ENCODE data around the gene AP1AR.
"Not testable (repeated sequence)": the region's sequence is repeated elsewhere in the genome, so short reads cannot be mapped to it uniquely, and the experiment has no call there.

Gene AP1AR, protein sequence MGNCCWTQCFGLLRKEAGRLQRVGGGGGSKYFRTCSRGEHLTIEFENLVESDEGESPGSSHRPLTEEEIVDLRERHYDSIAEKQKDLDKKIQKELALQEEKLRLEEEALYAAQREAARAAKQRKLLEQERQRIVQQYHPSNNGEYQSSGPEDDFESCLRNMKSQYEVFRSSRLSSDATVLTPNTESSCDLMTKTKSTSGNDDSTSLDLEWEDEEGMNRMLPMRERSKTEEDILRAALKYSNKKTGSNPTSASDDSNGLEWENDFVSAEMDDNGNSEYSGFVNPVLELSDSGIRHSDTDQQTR

DNA sequence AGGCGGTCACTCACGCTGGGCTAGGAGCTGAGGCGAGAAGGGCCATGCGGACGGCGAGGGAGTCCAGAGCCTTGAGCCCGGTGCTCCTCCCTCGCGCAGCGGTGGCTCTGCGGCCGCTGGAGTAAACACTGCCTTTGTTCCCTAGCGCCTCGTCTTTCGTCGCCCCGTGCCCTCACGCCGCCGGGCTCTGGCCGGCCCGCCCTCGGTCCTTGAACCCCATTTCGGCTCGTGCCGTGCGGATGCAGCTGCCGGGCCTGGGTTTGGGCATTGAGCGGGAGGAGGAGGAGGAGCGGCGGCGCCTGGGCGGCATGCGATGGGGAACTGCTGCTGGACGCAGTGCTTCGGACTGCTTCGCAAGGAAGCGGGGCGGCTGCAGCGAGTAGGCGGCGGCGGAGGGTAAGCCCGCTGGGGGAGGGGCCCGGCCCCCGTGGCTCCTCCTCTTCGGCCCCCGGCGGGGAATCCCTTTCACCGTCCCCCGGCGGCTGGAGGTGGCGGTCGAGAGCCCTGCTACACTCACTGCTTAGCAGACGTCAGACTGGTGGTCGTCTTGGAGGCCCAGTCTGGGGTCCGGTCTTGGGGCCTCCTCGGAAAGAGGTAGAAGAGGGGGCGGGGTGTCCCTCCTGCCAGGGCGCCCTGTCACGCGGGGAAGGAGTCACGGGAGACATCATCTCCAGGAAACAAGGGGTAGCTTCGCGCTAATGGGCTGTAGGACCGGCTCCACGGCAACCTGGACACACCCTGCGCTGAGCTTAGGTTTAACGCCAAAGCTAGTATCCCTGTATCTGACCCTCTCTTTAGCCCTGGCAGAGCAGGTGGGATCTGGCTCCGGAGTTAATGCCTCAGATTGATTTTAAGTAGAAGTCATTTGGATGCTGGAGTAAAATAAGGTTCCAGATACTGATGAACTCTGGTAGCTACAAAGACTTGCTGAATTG lies at the start of gene AP1AR:
AP1AR (plus strand) TSS at position 9 of the 935 bp plus-strand sequence; CDS start at position 314, 305 bp downstream.
- DNase-seq = peak; percentile 67

DNA sequence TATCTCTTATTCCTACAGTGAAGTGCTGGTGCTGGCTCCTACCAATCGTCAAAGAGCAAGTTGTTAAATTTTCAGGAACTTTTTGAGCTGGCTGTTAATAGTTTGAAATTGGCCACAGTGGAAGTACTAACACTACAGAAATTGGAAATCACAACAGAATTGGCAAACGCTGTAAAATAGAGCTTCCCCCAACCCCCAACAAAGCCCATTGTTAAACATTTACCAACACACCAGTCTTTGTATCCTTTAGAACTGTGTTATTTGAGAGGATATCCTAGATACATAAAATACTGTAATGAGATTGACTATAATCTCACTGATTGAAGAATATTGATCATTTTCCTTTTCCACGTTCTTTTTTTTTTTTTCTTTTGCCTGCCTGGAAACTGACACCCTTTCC lies 49.0 kb upstream of the AP1AR start:
- DNase-seq = no peak

DNA sequence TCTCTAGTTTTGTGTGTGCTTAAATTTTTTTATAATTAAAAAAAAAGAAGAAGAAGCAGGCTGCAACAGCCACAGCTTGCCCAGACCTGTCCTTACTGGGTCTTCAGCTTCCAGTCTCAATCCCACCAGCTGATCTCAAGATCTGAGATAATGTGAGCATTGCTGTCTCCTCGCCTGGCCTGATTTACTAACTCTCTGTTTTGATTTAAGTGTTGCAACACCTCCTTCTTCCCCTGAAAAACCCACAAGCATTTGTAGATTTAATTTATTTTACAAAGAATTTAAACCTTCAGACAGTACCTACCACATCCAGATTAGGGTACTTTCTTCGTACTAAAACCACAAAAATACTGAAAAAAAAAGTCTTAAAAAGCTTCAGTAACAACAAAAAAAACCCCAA lies 48.3 kb upstream of the AP1AR start:
- no peak for DNase-seq

DNA sequence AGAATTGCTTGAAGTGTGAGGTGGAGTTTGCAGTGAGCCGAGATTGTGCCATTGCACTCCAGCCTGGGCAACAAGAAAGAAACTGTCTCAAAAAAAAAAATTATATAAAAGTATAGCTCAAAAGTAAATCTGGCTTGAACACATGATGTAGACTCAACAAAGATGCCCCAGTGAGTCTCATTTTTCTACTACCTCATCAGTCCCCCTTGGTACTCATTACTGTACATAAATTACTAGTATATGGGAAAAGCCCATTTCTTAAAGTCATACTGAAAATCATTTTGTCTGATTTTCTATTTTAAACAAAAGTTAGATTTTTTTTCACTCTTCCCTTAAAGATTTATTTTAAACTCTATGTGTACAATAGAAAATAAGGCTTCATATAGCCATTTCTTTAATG lies 47.1 kb upstream of the AP1AR start:
- DNase-seq = no peak

DNA sequence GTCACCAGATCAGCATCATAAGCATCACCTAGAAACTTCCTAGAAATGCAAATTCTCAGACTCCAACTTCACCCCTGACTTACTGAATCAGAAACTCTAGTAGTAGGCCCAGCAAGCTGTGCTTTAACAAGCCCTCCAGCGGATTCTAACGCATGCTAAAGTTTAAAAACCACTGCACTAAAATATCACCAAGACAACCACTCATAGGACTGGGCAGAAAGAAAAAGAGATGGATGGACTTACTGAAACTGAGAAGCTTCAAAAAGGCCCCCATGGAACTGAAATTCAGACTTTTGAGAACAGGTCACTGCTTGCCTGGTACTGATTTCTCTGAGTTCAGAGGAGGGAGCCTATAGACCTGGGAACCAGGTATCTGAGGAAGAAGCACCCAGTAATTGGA lies 46.3 kb upstream of the AP1AR start:
- DNase-seq = no peak

DNA sequence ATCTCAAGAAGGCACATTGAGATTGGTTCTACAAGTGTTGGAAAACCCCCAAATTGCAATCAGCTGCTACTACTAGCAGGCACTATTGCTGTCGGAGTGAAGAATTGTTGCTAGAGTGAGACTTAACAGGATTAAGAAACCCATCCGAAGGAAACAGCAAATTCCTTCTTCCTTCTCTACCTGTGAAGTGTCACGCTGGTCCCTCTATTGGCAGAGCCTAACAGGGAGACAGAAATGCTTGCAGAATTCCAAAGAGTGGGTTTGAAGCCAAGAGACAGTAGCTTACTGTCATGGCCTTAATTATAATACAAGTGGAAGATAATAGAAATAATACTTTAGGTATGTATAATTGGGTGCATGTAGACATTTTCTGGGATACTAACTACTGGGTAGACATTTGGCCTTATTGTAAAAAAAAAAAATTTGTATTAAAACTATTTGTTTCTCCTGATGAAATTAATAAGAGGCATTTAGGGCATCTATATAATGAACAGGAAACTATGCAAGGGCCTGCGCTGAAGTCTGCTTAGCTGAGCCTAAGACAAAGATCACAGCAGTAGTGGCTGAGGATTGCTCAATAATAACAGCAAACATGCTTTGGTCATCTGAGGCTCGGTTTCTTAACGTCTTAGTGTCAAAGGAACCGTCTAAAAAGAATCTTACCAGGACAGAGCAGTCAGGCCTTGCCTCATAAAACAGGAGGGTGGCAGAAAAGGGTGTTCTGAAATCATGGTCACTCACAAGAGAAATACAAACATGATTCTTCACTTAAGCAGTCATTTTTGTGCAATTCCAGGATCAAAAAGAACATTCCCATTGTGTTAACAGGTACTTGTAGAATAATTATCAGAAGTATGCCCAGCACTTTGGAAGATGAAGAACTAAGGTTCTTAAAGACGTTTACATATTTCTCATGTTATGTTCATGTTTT lies 45.6 kb upstream of the AP1AR start:
- no peak for DNase-seq

DNA sequence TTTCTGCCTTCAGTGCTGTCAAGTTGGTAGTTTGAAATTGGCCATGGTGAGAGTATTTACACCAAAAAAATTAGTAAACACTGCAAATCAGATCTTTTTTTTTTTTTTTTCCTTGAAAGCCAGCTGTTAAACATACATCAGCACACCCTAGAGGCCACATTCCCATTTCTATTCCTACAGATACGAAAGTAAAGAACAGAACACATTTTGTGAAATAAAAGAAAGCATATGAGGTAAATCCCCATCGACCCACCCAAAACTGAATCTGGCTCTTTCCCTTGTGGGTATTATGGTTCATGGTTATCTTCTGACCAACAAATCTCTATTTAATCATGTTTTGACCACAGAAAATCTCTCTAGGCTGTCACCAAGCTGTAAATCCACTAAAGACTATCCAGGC lies 41.8 kb upstream of the AP1AR start:
- DNase-seq = no peak

DNA sequence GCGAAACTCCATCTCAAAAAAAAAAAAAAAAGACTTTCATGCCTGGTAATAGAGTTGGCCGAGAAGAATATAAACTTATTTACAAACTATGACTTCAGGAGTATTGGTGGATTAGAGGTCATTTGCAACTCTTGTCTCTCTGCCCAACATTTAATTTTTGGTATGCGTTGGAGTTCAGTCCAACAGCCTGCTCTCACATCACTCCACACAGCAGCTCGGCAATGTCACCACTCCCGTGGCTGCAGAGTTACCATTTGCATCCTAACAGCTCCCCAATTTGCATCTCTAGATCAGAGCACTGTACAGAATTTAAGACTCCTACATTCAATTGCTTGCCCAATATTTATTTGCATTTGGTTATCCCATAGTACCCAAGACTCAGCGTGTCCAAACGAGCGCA lies 40.9 kb upstream of the AP1AR start:
- no peak for DNase-seq

DNA sequence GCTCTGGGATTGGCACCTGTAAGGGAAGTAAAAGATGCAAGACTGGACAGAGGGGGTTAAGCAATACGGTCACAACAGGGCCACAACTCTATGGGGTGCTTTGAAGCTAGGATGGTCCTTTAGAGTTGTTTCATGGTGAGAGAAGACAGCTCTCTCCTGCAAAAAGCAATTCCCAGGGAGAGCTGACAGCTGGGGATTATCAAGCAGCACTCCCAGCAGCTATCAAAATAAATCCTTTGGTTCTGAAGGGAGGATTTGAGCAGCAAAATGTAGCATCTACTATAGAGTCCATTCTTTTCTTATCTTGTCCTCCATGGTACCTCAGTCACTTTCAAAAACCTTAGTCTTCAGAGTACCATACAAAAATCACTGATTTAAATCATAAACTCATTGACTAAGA lies 35.1 kb upstream of the AP1AR start:
- DNase-seq = no peak

DNA sequence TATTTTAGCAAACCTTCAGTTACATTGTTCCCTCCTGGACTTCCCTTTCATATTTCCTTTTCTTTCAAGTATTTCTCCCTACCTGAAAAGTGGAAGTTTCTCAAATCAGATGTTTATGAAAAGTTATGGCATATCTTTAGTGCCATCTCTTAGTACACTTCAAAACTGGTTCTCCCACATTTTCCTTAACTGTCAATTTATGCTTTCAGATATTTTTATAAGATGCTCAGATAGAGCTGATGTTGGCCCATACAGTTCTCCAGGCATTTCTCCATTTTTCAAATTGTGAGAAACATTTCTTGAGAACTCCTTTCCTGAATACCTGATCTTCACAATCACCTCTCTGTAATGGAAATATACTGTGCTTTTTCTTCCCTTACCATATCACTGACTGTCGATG lies 32.5 kb upstream of the AP1AR start:
- DNase-seq = no peak

DNA sequence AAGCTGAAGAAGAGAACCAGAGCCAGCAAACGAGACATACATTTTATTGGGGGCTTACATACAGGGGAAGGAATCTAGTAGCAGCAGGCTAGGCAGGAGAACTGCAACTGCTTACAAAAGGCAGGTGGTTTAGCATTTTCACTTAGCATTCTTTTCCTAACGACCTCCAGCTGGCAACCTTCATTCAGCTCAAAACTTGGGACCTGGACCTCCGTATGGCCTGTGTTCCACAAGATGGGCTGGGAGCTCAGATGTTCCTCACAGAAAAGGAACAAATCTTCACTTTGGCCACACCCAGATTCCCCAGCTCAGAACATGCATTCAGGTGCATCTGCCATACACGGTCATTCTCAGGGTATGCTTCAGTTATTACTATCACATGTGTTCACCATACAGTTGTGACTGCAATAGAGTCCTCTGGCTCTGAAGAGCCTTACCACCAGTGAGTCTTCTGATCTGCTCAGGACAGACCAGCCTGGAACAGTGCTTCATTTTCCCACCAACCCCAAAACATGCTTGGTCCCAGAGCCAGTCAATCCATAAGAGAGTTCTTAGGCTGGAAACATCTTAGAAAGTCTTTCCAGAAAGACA lies 29.6 kb upstream of the AP1AR start:
- DNase-seq = no peak

DNA sequence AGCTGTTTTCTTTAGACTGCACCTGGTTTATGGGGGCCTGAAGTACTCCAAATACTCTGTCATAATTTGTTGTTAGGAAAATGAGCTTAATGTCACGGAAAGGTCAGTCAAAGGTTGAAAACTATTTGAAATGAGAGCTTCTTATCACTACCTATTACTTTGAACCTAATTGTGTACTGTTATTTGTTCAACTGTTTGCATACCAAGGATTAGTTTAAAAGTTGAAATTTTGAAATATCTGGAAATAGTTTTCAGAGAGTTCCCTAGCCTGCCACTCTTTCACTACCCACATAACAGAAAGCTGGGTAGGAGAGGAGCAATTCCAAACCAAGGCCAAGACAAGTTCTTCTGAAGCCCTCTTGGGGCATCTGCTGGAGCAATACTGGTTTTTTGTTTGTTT lies 28.0 kb upstream of the AP1AR start:
- DNase-seq = no peak

DNA sequence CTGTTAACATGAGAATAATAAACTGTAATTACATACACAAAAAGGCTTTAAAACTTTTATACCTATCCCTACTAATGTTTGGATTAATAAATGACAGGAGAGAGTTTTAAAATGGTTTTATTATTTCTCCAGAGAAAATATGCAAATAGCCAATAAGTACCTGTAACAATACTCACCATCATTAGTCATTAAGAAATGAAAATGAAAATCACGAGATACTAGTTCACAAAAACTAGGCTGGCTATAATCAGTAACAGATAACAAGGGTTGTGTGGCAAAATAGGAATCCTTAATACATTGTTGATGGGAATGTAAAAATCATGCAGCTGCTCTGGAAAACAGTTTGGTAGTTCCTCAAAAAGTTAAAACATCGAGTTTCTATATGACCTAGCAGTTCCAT lies 25.2 kb upstream of the AP1AR start:
- no peak for DNase-seq

DNA sequence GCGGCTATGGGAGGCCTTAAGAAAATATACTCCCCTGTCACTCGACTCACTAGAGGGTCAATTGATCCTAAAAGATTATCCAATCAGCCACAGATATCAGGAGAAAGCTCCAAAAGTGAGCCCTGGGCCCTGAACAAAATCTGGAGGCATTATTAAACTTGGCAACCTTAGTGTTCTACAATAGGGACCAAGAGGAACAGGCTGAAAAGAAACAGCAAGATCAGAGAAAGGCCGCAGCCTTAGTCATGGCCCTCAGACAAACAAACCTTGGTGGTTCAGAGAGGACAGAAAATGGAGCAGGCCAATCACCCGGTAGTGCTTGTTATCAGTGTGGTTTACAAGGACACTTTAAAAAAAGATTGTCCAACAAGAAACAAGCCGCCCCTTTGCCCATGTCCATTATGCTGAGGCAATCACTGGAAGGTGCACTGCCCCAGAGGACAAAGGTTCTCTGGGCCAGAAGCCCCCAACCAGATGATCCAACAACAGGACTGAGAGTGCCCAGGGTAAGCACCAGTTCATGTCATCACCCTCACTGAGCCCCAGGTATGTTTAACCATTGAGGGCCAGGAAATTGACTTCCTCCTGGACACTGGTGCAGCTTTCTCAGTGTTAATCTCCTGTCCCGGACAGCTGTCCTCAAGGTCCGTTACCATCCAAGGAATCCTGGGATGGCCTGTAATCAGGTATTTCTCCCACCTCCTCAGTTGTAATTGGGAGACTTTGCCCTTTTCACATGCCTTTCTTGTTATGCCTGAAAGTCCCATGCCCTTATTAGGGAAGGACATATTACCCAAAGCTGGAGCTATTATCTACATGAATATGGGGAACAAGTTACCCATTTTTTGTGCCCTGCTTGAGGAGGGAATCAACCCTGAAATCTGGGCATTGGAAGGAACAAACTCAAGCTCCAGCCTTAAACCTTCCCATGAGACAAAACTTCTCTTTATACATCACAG lies 23.2 kb upstream of the AP1AR start:
- DNase-seq = not testable (repeated sequence)

DNA sequence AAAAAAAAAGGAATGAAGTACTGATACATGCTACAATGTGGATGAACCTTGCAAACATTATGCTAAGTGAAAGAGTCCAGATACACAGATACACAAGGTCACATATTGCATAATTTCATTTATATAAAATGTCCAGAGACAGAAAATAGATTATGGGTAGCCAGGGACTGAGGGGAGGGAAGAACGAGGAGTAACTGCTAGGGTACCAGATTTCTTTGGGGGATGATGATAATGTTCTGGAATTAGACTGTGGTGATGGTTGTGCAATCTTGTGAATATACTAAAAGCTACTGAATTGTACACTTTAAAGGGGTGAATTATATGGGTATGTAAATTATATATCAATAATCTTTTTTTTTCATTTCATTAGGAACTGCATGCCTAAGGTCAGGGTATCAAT lies 20.8 kb upstream of the AP1AR start:
- DNase-seq = no peak

DNA sequence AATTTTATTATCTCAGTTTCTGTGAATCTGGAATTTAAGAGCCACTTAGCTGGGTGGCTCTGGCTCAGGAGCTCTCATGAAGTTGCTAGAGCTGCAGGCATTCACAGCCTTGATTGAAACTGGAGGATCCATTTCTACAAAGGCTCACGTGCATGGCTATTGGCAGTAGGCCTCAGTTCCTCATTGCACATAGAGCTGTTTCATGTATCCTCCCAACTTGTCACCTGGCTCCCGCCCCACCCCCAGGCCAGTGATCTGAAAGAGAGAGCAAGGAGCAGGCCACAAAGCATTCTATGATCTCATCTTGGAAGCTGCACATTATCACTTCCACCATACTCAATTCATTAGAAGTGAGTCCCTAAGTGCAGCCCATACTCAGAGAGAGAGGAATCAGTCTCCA lies 18.5 kb upstream of the AP1AR start:
- no peak for DNase-seq

DNA sequence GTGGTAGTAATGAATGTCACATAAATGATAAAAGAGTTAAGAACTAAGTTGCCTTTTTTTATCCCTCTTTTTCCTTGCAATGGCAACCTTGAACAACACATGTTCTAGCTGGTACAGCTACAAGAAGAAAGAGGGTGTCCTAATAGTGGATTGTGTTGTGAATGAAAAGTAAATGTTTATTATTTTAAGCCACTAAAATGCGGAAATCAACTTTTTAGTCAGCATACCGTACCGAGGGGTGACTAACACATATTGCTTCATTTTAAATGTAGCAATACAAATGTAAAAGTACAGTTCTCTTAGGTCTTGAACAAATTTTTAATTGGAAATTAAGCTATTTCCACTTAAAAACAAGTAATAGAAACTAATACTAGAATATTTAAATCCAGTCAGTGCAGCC lies 17.7 kb upstream of the AP1AR start:
- no peak for DNase-seq

DNA sequence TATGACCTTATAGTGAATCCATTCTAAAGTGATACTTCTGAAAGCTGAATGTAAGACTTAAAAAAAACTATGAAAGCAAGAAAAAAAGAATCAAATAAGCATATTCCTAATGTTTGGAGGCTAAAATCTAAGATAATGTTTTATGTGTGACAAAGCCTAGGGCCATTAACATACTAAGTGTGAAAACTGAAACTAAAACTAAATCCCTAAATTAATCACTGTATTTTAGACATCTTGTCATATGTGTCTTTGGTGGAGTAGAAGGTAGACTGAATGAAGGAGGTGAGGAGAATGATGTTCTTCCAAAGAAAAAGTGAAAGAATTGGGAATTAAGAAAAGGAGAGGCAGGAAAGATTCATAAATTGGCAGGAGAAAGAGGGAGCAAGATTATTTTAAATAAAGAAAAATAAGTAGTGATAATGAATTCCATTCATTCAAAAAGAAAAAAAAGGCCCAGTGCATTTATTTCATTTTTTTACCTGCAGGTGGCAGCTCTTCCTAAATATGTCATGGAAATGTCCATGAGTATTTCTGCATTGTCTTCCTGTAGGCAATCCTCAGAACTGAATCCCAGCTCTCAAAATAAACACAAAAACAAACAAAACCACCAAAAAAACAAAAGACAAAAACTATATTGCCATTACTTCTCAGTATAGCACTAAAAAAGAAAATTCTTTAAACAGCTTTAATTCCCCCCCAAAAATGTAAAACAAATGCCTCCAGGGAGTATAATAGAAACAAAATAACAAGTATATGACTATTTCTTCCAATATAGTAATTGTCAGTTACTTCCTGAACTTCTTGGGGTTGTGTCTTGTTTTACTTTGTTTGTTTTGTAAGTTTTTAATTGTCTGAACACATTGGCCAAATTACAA lies 17.0 kb upstream of the AP1AR start:
- peak; percentile 29 for DNase-seq

DNA sequence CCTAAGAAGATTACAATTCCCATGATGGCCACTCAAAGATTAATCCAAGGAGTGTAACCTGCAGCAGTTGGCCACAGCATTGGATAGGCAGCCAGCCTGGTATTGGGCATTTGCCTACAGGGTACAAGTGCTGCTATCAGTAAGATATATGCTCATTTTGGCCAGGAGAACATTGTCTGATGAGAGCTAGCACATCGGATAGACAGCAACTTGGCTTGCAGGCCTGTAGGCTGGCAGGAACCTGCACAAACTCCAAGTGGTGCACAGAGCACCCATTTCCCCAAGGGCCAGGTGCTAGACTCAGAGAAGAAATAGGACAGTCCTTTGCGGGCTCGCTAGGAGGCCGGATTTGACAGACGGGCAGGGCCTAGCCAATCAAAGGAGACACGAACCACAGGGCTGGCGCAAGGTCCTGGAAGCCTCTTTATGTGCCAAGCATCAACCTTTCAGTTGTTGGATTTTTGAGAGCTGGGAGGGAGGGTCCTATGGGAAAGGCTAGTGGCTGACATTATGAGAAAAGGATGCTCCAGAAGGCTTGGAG lies 11.7 kb upstream of the AP1AR start:
- DNase-seq = no peak

Measured in NCI-H1092 (cell line).